IMR-90 (cell line): ENCODE measurements around the gene DUT. TPM values are rescaled to one million over a fixed set of nuclear protein-coding genes. Genes with fewer than 3 reads are reported as not detected.
A peak's percentile ranks its signal among the peaks of the same experiment; 100 is the strongest.

ENCODE experiments used
- ATAC-seq: fragments of 200-7000 bp; cut with Tn5 transposase; 2 replicates; pipeline ENCODE4 v1.9.1; 2020; ENCODE audit warnings: low read depth, mild to moderate bottlenecking, moderate library complexity
- BruUV-seq: library from RNA; stranded (reverse); fragments of 400-500 nt; replicated peaks from 2 replicates; lab custom pipeline; 2021; lab: Mats Ljungman, UMichigan
- CTCF ChIA-PET: fragments of 300-600 bp; formaldehyde crosslinking; extraction: SDS; loops from one replicate; lab custom pipeline; 2021; ENCODE audit warnings: antibody characterized with exemption; lab: Yijun Ruan, JAX
- POLR2A ChIA-PET: fragments of 300-600 bp; sonication (Branson Sonifier 250); formaldehyde crosslinking; loops from one replicate; lab custom pipeline; 2022; ENCODE audit warnings: antibody characterized with exemption; ENCODE audit not compliant: unreplicated experiment; lab: Charles Lee
- DNase-seq: peaks from one replicate; pipeline ENCODE4 v3.0.0; 2013
- H2AFZ ChIP-seq: replicated peaks from 2 replicates; pipeline ENCODE3; 2013; ENCODE audit warnings: low read length, mild to moderate bottlenecking; ENCODE audit not compliant: poor library complexity
- H2AK5ac ChIP-seq: 2 replicates; pipeline ENCODE4 v1.6.1; 2013; ENCODE audit warnings: low read depth, low read length, inconsistent platforms
- H2AK9ac ChIP-seq: replicated peaks from 2 replicates; pipeline ENCODE3; 2013; ENCODE audit warnings: mild to moderate bottlenecking, low read depth, low read length, moderate library complexity; ENCODE audit not compliant: poor library complexity
- H2BK120ac ChIP-seq: 2 replicates; pipeline ENCODE4 v1.6.1; 2013; ENCODE audit warnings: low read depth, low read length, inconsistent platforms
- H2BK15ac ChIP-seq: 3 replicates; pipeline ENCODE4 v1.6.1; 2013; ENCODE audit warnings: low read depth, low read length, inconsistent platforms
- H2BK20ac ChIP-seq: 2 replicates; pipeline ENCODE4 v1.6.1; 2013; ENCODE audit warnings: low read depth, mild to moderate bottlenecking, inconsistent platforms, low read length, moderate library complexity
- H2BK5ac ChIP-seq: 2 replicates; pipeline ENCODE4 v1.6.1; 2013; ENCODE audit warnings: mild to moderate bottlenecking, low read depth, low read length, inconsistent platforms; ENCODE audit not compliant: poor library complexity, severe bottlenecking
- H3K14ac ChIP-seq: replicated peaks from 2 replicates; pipeline ENCODE4 v1.6.1; 2013; ENCODE audit warnings: low read depth, low read length, inconsistent platforms
- H3K18ac ChIP-seq: 2 replicates; pipeline ENCODE4 v1.6.1; 2013; ENCODE audit warnings: low read depth, low read length, control low read depth
- H3K23ac ChIP-seq: 2 replicates; pipeline ENCODE4 v1.6.1; 2013; ENCODE audit warnings: low read depth, low read length, inconsistent platforms
- H3K27ac ChIP-seq: 2 replicates; pipeline ENCODE4 v1.5.1; 2013; ENCODE audit warnings: mild to moderate bottlenecking, control low read depth, low read length; ENCODE audit not compliant: insufficient read depth
- H3K27me3 ChIP-seq: 2 replicates; pipeline ENCODE4 v1.6.1; 2013; ENCODE audit warnings: low read length; ENCODE audit not compliant: control insufficient read depth, insufficient read depth
- H3K36me3 ChIP-seq: 2 replicates; pipeline ENCODE4 v1.6.1; 2013; ENCODE audit warnings: low read length, mixed read lengths; ENCODE audit not compliant: control insufficient read depth, insufficient read depth
- H3K4ac ChIP-seq: 2 replicates; pipeline ENCODE4 v1.6.1; 2013; ENCODE audit warnings: low read depth, low read length, inconsistent platforms
- H3K4me1 ChIP-seq: 2 replicates; pipeline ENCODE4 v1.6.1; 2013; ENCODE audit warnings: low read length, mixed read lengths; ENCODE audit not compliant: control insufficient read depth, insufficient read depth
- H3K4me2 ChIP-seq: 2 replicates; pipeline ENCODE4 v1.6.1; 2013; ENCODE audit warnings: low read depth, mild to moderate bottlenecking, control low read depth, low read length, moderate library complexity
- H3K4me3 ChIP-seq: 2 replicates; pipeline ENCODE4 v1.5.1; 2013; ENCODE audit warnings: low read depth, mild to moderate bottlenecking, control low read depth, low read length, moderate library complexity; ENCODE audit not compliant: insufficient read depth
- H3K56ac ChIP-seq: 2 replicates; pipeline ENCODE4 v1.6.1; 2013; ENCODE audit warnings: low read length, inconsistent platforms; ENCODE audit not compliant: insufficient read depth; ENCODE audit errors: extremely low read depth
- H3K79me1 ChIP-seq, 2 experiments: 2 replicates each; pipeline ENCODE4 v1.6.1; 2013; ENCODE audit warnings: low read length in 2 of 2, inconsistent platforms in 1 of 2, low read depth in 1 of 2
- H3K9ac ChIP-seq: 2 replicates; pipeline ENCODE4 v1.6.1; 2013; ENCODE audit warnings: low read depth, low read length, control low read depth
- H3K9me1 ChIP-seq: 2 replicates; pipeline ENCODE4 v1.6.1; 2013; ENCODE audit warnings: low read length, inconsistent platforms; ENCODE audit not compliant: insufficient read depth
- H3K9me3 ChIP-seq: 2 replicates; pipeline ENCODE4 v1.6.1; 2013; ENCODE audit warnings: low read length; ENCODE audit not compliant: control insufficient read depth, insufficient read depth
- H4K20me1 ChIP-seq: 2 replicates; pipeline ENCODE4 v1.6.1; 2013; ENCODE audit warnings: low read length, inconsistent platforms; ENCODE audit not compliant: insufficient read depth
- H4K5ac ChIP-seq: 2 replicates; pipeline ENCODE4 v1.6.1; 2013; ENCODE audit warnings: mild to moderate bottlenecking, low read depth, low read length, control low read depth
- H4K8ac ChIP-seq, 2 experiments: 2 replicates each; pipeline ENCODE4 v1.6.1; 2013; ENCODE audit warnings: low read depth in 2 of 2, low read length in 2 of 2, control low read depth in 1 of 2, inconsistent platforms in 1 of 2
- H4K91ac ChIP-seq: 2 replicates; pipeline ENCODE4 v1.6.1; 2013; ENCODE audit warnings: low read depth, low read length, inconsistent platforms; ENCODE audit not compliant: insufficient read depth
- FOS ChIP-seq: fragments of 150-350 bp; IDR thresholded peaks from 2 replicates; pipeline ENCODE4 v1.6.1; 2016; ENCODE audit warnings: low read depth, low read length
- NFE2L2 ChIP-seq: fragments of 150-350 bp; IDR thresholded peaks from 2 replicates; pipeline ENCODE4 v1.6.1; 2016; ENCODE audit warnings: low read depth, mild to moderate bottlenecking, low read length
- WGBS, 2 experiments: methylation state at CpG; one replicate each; pipeline versions ENCODE4 v1.1.5 to v1.1.7; 2013; ENCODE audit warnings: missing lambda C conversion rate in 2 of 2; ENCODE audit not compliant: insufficient read length in 1 of 2; ENCODE audit errors: extremely low coverage in 2 of 2; 5-methylcytosine and 5-hydroxymethylcytosine counted together
- dilution Hi-C: fragments of 300-500 bp; cut with HindIII; formaldehyde crosslinking; loops from one replicate; pipeline ENCODE4 v1.14.3; 2018; ENCODE audit warnings: low sequenced_read_pairs; ENCODE audit not compliant: unreplicated experiment
- in situ Hi-C: fragments of 300-500 bp; cut with MboI; formaldehyde crosslinking; loops from 3 replicates; pipeline ENCODE4 v1.14.3; 2019; ENCODE audit warnings: low sequenced_read_pairs, inconsistent platforms, mixed read lengths
- intact Hi-C: fragments of 100-400 bp; cut with micrococcal nuclease; formaldehyde crosslinking; loops from 2 replicates; pipeline ENCODE4 v1.10.0; 2022
- polyA plus RNA-seq, 3 experiments: library from polyadenylated mRNA; depleted of rRNA; stranded (reverse); fragments of >200 nt; gene quantifications; 2 replicates each; pipeline ENCODE4 v1.2.3, GENCODE V29; 2012; ENCODE audit warnings: low replicate concordance in 1 of 3
- total RNA-seq: library from RNA; depleted of rRNA; stranded (reverse); fragments of >200 nt; gene quantifications from 2 replicates; pipeline ENCODE4 v1.2.3, GENCODE V29; 2012

DUT gene
- total and polyA plus RNA-seq, 2 of the 4 experiments (the other 2 are of a cell fraction): 18.8 to 36.4 TPM

- intact Hi-C loops (no loop called here), in situ Hi-C loops (loop anchor here (5.0 to 25.0 kb wide), 3 partner anchors 51 to 1783 kb away; partner anchors contain the start of gene SHC4), dilution Hi-C loops (no loop called here)
- H3K27ac ChIP-seq: no peak overlapping the region
- no peaks in the 10 kb centered on the region for H3K79me1 ChIP-seq
- no peaks in the 10 kb centered on the region for H3K27me3 ChIP-seq
- H3K23ac ChIP-seq: no peak overlapping the region
- TF ChIP-seq NFE2L2 (peak; percentile 38; the same call in 1 of the 2 replicates), FOS (no peak)
- no TSS peak for BruUV-seq
- ChIA-PET POLR2A (interaction anchor here (0.6 kb wide), 1 partner anchor 30 kb away, joined by 7 read pairs; no protein-coding TSS in a partner anchor), CTCF (interaction anchor here (0.6 to 0.9 kb wide), 2 partner anchors 9 to 205 kb away, joined by 3 to 5 read pairs; no protein-coding TSS in a partner anchor)
- H4K5ac ChIP-seq: no peak overlapping the region
- no peaks in the 10 kb centered on the region for H3K36me3 ChIP-seq
- no peak overlapping the region for H3K4me3 ChIP-seq
- H4K8ac ChIP-seq: no peak overlapping the region
- no peak overlapping the region for H3K18ac ChIP-seq
- H4K20me1 ChIP-seq: no peaks in the 10 kb centered on the region
- H2BK15ac ChIP-seq: no peak overlapping the region
- no peak overlapping the region; the same call in 1 of the 2 replicates for H2BK20ac ChIP-seq
- peak overlapping the region; percentile 17; the same call in 1 of the 2 replicates for H2BK120ac ChIP-seq
- DNase-seq (peak; percentile 21), ATAC-seq (no peak; the same call in 1 of the 2 replicates)
- no peak overlapping the region for H4K91ac ChIP-seq
- no peaks in the 10 kb centered on the region for H3K9me1 ChIP-seq
- H3K9me3 ChIP-seq: peaks cover 2% of the 10 kb centered on the region; the same call in 1 of the 2 replicates
- H2AK5ac ChIP-seq: no peak overlapping the region
- 0 out of 2 replicates have a peak overlapping the region, but pooled peaks have one; percentile 22 for H3K56ac ChIP-seq
- H3K4me2 ChIP-seq: no peak overlapping the region
- peaks cover 8% of the 10 kb centered on the region for H3K4me1 ChIP-seq
- no peak overlapping the region for H3K14ac ChIP-seq
- no peak overlapping the region for H3K9ac ChIP-seq
- no peak overlapping the region for H2AFZ ChIP-seq
- H3K4ac ChIP-seq: no peak overlapping the region; the same call in 1 of the 2 replicates
- H2BK5ac ChIP-seq: peak overlapping the region; percentile 46
- no peak overlapping the region for H2AK9ac ChIP-seq
- WGBS, 2 experiments: no CpG with 5 or more reads among the region's 2 CpGs
Observed at GRCh38 chr15:48361685-48362084, 30.5 kb downstream of the DUT start.
